Endothelial cell of umbilical vein (primary cell): ENCODE data around the gene LMNTD1. TPM values are rescaled to one million over a fixed set of nuclear protein-coding genes. Genes with fewer than 3 reads are reported as not detected.

Experiments used
- BruUV-seq: library from RNA; stranded (reverse); fragments of 400-500 nt; replicated peaks from 2 replicates; lab custom pipeline; 2021; lab: Mats Ljungman, UMichigan
- CTCF ChIA-PET: fragments of 300-600, 350-600 bp; sonication (Branson Sonifier 250); formaldehyde crosslinking; loops from one replicate; lab custom pipeline; 2021; ENCODE audit warnings: antibody characterized with exemption, inconsistent platforms; lab: Charles Lee
- POLR2A ChIA-PET: fragments of 300-600, 350-600 bp; sonication (Branson Sonifier 250); formaldehyde crosslinking; loops from one replicate; lab custom pipeline; 2021; ENCODE audit warnings: antibody characterized with exemption, inconsistent platforms; lab: Charles Lee
- DNase-seq: peaks from one replicate; pipeline ENCODE4 v3.0.0-alpha.2; 2011; ENCODE audit warnings: low read depth, low spot score
- FAIRE-seq: peaks from 2 replicates; lab custom pipeline; 2011; peaks lifted over from hg19 to GRCh38; lab: Jason Lieb, UNC
- H2AFZ ChIP-seq: 2 replicates; pipeline ENCODE4 v1.6.0; 2012; ENCODE audit warnings: low read depth, low read length, control low read depth, inconsistent platforms
- H3K27ac ChIP-seq: 2 replicates; pipeline ENCODE4 v1.5.1; 2011; ENCODE audit warnings: low read depth, mild to moderate bottlenecking, control low read depth, low read length, moderate library complexity; ENCODE audit not compliant: insufficient read depth
- H3K27me3 ChIP-seq, 2 experiments: 2 replicates each; pipeline versions ENCODE4 v1.6.0 to v1.6.1; 2011; ENCODE audit warnings: low read length in 2 of 2, mixed read lengths in 1 of 2; ENCODE audit not compliant: control insufficient read depth in 2 of 2, insufficient read depth in 2 of 2
- H3K36me3 ChIP-seq, 2 experiments: 2 replicates in 1 of 2; 3 replicates in 1 of 2; pipeline ENCODE4 v1.5.1; 2011; ENCODE audit warnings: low read length in 2 of 2, mild to moderate bottlenecking in 1 of 2, moderate library complexity in 1 of 2; ENCODE audit not compliant: control insufficient read depth in 2 of 2, insufficient read depth in 2 of 2; ENCODE audit errors: extremely low read depth in 1 of 2
- H3K4me1 ChIP-seq: 3 replicates; pipeline ENCODE4 v1.5.1; 2011; ENCODE audit warnings: mild to moderate bottlenecking, low read length; ENCODE audit not compliant: control insufficient read depth, insufficient read depth; ENCODE audit errors: extremely low read depth
- H3K4me2 ChIP-seq: 2 replicates; pipeline ENCODE4 v1.6.1; 2011; ENCODE audit warnings: low read length, control low read depth, mixed read lengths; ENCODE audit not compliant: insufficient read depth
- H3K4me3 ChIP-seq, 3 experiments: fragments of 200-600 bp in 1 of 3; sonication (generic), shearing (Covaris generic) in 1 of 3; replicated peaks in 1 of 3; 2 replicates each; pipeline ENCODE4 v1.5.1; 2011 to 2016; ENCODE audit warnings: control low read depth in 3 of 3, low read length in 3 of 3, mild to moderate bottlenecking in 2 of 3, inconsistent platforms in 1 of 3, low read depth in 1 of 3, moderate library complexity in 1 of 3; ENCODE audit not compliant: insufficient read depth in 1 of 3
- H3K79me2 ChIP-seq: 2 replicates; pipeline ENCODE4 v1.6.0; 2012; ENCODE audit warnings: low read length, inconsistent platforms; ENCODE audit not compliant: control insufficient read depth, insufficient read depth
- H3K9ac ChIP-seq: replicated peaks from 2 replicates; pipeline ENCODE3; 2011; ENCODE audit warnings: low read length, control low read depth; ENCODE audit not compliant: insufficient read depth; ENCODE audit errors: extremely low read depth
- H3K9me1 ChIP-seq: replicated peaks from 3 replicates; pipeline ENCODE4 v1.6.0; 2011; ENCODE audit warnings: mild to moderate bottlenecking, low read length; ENCODE audit not compliant: control insufficient read depth, insufficient read depth; ENCODE audit errors: extremely low read depth
- H3K9me3 ChIP-seq: replicated peaks from 2 replicates; pipeline ENCODE4 v1.5.1; 2012; ENCODE audit warnings: low read length, inconsistent platforms; ENCODE audit not compliant: control insufficient read depth, insufficient read depth
- H4K20me1 ChIP-seq: replicated peaks from 2 replicates; pipeline ENCODE3; 2011; ENCODE audit warnings: mild to moderate bottlenecking, low read length; ENCODE audit not compliant: control insufficient read depth, insufficient read depth; ENCODE audit errors: extremely low read depth
- CTCF ChIP-seq, 2 donors: IDR thresholded peaks; 1 replicate in 1 of 2; 2 replicates in 1 of 2; pipeline ENCODE4 v1.5.1; 2011; ENCODE audit warnings: low read length in 2 of 2, mild to moderate bottlenecking in 2 of 2, moderate library complexity in 2 of 2, control low read depth in 1 of 2, inconsistent platforms in 1 of 2, low read depth in 1 of 2; ENCODE audit not compliant: insufficient read depth in 1 of 2; ENCODE audit errors: extremely low read depth in 1 of 2
- EZH2 ChIP-seq: IDR thresholded peaks from 2 replicates; pipeline ENCODE4 v1.6.1; 2012; ENCODE audit warnings: borderline replicate concordance, low read depth, mild to moderate bottlenecking, moderate library complexity, low read length, inconsistent platforms; ENCODE audit not compliant: severe bottlenecking
- FOS ChIP-seq: IDR thresholded peaks from 2 replicates; pipeline ENCODE4 v1.6.1; 2011; ENCODE audit warnings: mild to moderate bottlenecking, low read length, moderate library complexity, borderline replicate concordance; ENCODE audit not compliant: insufficient read depth
- GATA2 ChIP-seq: IDR thresholded peaks from 2 replicates; pipeline ENCODE4 v1.7.0; 2011; ENCODE audit warnings: low read depth, mild to moderate bottlenecking, moderate library complexity, mixed read lengths, low read length; ENCODE audit not compliant: insufficient read length, insufficient read depth
- JUN ChIP-seq: IDR thresholded peaks from 2 replicates; pipeline ENCODE4 v1.6.1; 2011; ENCODE audit warnings: borderline replicate concordance, low read depth; ENCODE audit not compliant: insufficient read length, insufficient read depth
- MAX ChIP-seq: IDR thresholded peaks from 2 replicates; pipeline ENCODE4 v1.6.1; 2011; ENCODE audit not compliant: insufficient read depth, insufficient read length
- MYC ChIP-seq: IDR thresholded peaks from one replicate; pipeline ENCODE4 v1.6.1; 2011; ENCODE audit warnings: mild to moderate bottlenecking, low read depth, low read length
- POLR2A ChIP-seq: IDR thresholded peaks from 2 replicates; pipeline ENCODE4 v1.6.1; 2012; ENCODE audit warnings: low read depth, mild to moderate bottlenecking, control low read depth, low read length
- POLR2AphosphoS5 ChIP-seq: IDR thresholded peaks from 2 replicates; pipeline ENCODE4 v1.6.1; 2012; ENCODE audit warnings: low read depth, mild to moderate bottlenecking, control low read depth, low read length, moderate library complexity; ENCODE audit not compliant: insufficient read depth
- dilution Hi-C: fragments of 300-500 bp; cut with MboI; formaldehyde crosslinking; loops from one replicate; pipeline ENCODE4 v1.15.0; 2019; ENCODE audit warnings: low sequenced_read_pairs; ENCODE audit not compliant: extremely low pct_ligation_motif_present
- intact Hi-C: fragments of 100-400 bp; cut with micrococcal nuclease; formaldehyde crosslinking; loops from one replicate; pipeline ENCODE4 v1.10.0; 2022
- polyA plus RNA-seq, 4 experiments: library from polyadenylated mRNA; depleted of rRNA in 3 of 4; stranded (reverse) in 3 of 4; unstranded in 1 of 4; fragments of >200 nt; gene quantifications; 2 replicates each; pipeline versions ENCODE4 v1.2.1 to v1.2.3, GENCODE V29; 2011 to 2012; ENCODE audit warnings: missing spikeins in 1 of 4
- total RNA-seq: library from RNA; stranded (reverse); gene quantifications from 2 replicates; pipeline ENCODE4 v1.2.3, GENCODE V29; 2021

LMNTD1 gene
- total and polyA plus RNA-seq, 2 donors (not counting 3 experiments of a cell fraction or from before 2014, with no cell fraction given), result not detected

GRCh38 chr12:25583545-25583944, 30.5 kb upstream of the LMNTD1 start:
- Histone ChIP-seq H3K4me3 (no peak overlapping the region), H3K9me3 (no peaks in the 10 kb centered on the region), H3K4me1 (no peaks in the 10 kb centered on the region), H4K20me1 (no peaks in the 10 kb centered on the region), H3K4me2 (no peak overlapping the region), H3K9me1 (no peaks in the 10 kb centered on the region), H3K79me2 (no peaks in the 10 kb centered on the region), H3K36me3 (no peaks in the 10 kb centered on the region), H3K27ac (no peak overlapping the region), H3K27me3 (no peaks in the 10 kb centered on the region), H3K9ac (no peak overlapping the region), H2AFZ (no peak overlapping the region)
- ChIA-PET POLR2A (no interaction called here), CTCF (interaction anchor here (0.8 kb wide), 1 partner anchor 376 kb away, joined by 3 read pairs; no protein-coding TSS in a partner anchor)
- no peak for TF ChIP-seq POLR2AphosphoS5
- no peak for TF ChIP-seq POLR2A
- TF ChIP-seq JUN, result no peak
- TF ChIP-seq FOS, result no peak
- no peak for TF ChIP-seq MYC
- TF ChIP-seq EZH2, result no peak
- no peak for FAIRE-seq
- intact Hi-C loops, result loop anchor here (10.0 kb wide), 1 partner anchor 371 kb away; the partner anchor contains the start of gene RASSF8
- BruUV-seq, result no TSS peak
- dilution Hi-C loops, result no loop called here
- peak; percentile 28 for DNase-seq

- dilution Hi-C loops, result no loop called here
These were observed 28.0 kb upstream of the LMNTD1 start for GRCh38 chr12:25581067-25581466.

More at GRCh38 chr12:25581067-25581466, 28.0 kb upstream of the LMNTD1 start:
- DNase-seq (no peak), FAIRE-seq (peak; percentile 63)
- Histone ChIP-seq H3K36me3 (no peaks in the 10 kb centered on the region), H3K4me2 (no peak overlapping the region), H3K9ac (no peak overlapping the region), H3K4me3 (no peak overlapping the region), H3K27me3 (no peaks in the 10 kb centered on the region), H4K20me1 (no peaks in the 10 kb centered on the region), H3K9me1 (no peaks in the 10 kb centered on the region), H3K79me2 (no peaks in the 10 kb centered on the region), H3K4me1 (no peaks in the 10 kb centered on the region), H3K27ac (no peak overlapping the region), H2AFZ (no peak overlapping the region), H3K9me3 (no peaks in the 10 kb centered on the region)
- ChIA-PET CTCF (no interaction called here), POLR2A (no interaction called here)
- intact Hi-C loops, result loop anchor here (2.0 to 10.0 kb wide), 2 partner anchors 374 to 448 kb away; partner anchors contain the start of gene RASSF8
- no TSS peak for BruUV-seq
- TF ChIP-seq MAX (no peak), FOS (no peak), MYC (no peak), EZH2 (no peak), CTCF (IDR thresholded peaks at IDR 0.05; ENCODE audit: extremely low read depth in 1 of 2, insufficient read depth in 1 of 2, low read depth in 1 of 2, low read length in 2 of 2) (no peak), POLR2A (no peak), JUN (no peak), POLR2AphosphoS5 (no peak), GATA2 (no peak)
